ENCODE results near the gene SMG6. TPM values are rescaled to one million over a fixed set of nuclear protein-coding genes. Genes with fewer than 3 reads are reported as not detected.

Gene SMG6
- total RNA-seq, 1 donor from 2014 or later, result 9.2 TPM

GRCh38 chr17:2299136-2299535 is 4.4 kb downstream of the SMG6 start:
- TF ChIP-seq, protein P1, sequence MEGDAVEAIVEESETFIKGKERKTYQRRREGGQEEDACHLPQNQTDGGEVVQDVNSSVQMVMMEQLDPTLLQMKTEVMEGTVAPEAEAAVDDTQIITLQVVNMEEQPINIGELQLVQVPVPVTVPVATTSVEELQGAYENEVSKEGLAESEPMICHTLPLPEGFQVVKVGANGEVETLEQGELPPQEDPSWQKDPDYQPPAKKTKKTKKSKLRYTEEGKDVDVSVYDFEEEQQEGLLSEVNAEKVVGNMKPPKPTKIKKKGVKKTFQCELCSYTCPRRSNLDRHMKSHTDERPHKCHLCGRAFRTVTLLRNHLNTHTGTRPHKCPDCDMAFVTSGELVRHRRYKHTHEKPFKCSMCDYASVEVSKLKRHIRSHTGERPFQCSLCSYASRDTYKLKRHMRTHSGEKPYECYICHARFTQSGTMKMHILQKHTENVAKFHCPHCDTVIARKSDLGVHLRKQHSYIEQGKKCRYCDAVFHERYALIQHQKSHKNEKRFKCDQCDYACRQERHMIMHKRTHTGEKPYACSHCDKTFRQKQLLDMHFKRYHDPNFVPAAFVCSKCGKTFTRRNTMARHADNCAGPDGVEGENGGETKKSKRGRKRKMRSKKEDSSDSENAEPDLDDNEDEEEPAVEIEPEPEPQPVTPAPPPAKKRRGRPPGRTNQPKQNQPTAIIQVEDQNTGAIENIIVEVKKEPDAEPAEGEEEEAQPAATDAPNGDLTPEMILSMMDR (IDR thresholded peaks at IDR 0.05; ENCODE audit: insufficient read depth, low read length, severe bottlenecking), result no peak

DNA sequence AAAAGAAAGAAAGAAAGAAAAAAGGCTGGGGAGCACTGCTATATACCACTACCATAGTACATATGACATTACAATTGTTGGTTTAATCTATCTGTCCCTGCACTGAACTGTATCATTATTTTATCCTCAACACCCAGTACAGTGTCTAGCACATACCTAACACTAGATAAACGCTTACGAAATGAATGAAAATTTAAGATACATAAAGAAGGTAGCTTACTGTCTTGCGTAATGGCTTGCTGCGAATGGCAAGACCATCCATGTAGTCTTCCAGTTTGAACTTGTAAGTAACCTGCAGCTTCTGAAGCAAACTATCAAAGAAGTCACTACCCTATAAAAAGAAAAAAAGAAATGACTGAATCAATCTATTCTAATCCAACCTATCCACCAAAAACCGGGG is 6.6 kb downstream of the SMG6 start:
- Histone ChIP-seq H3K4me3 (ENCODE audit: low read depth, low read length) (no peak overlapping the region), H3K27me3 (ENCODE audit: control insufficient read depth, insufficient read depth, low read length) (no peaks in the 10 kb centered on the region), H3K36me3 (ENCODE audit: control insufficient read depth, insufficient read depth, low read length) (peaks cover 24% of the 10 kb centered on the region)
- TF ChIP-seq, protein P1 (IDR thresholded peaks at IDR 0.05; ENCODE audit: insufficient read depth, low read length, severe bottlenecking), result no peak
- FAIRE-seq (no peak), DNase-seq (ENCODE audit: low read depth) (peak; percentile 66)

More at GRCh38 chr17:2299136-2299535, 4.4 kb downstream of the SMG6 start:
- DNase-seq (ENCODE audit: low read depth) (no peak), FAIRE-seq (no peak)
- H3K36me3 ChIP-seq (ENCODE audit: control insufficient read depth, insufficient read depth, low read length), result peaks cover 15% of the 10 kb centered on the region
- H3K4me3 ChIP-seq (ENCODE audit: low read depth, low read length), result no peak overlapping the region
- H3K27me3 ChIP-seq (ENCODE audit: control insufficient read depth, insufficient read depth, low read length), result no peaks in the 10 kb centered on the region

- Histone ChIP-seq H3K36me3 (ENCODE audit: control insufficient read depth, insufficient read depth, low read length) (peaks cover 25% of the 10 kb centered on the region), H3K4me3 (ENCODE audit: low read depth, low read length) (no peak overlapping the region), H3K27me3 (ENCODE audit: control insufficient read depth, insufficient read depth, low read length) (no peaks in the 10 kb centered on the region)
- peak; percentile 93 for FAIRE-seq
- TF ChIP-seq, protein P1 (IDR thresholded peaks at IDR 0.05; ENCODE audit: insufficient read depth, low read length, severe bottlenecking), result no peak
- peak; percentile 55 for DNase-seq (ENCODE audit: low read depth)
Observed at GRCh38 chr17:2295575-2295974, 8.0 kb downstream of the SMG6 start.

GRCh38 chr17:2292100-2292499 is 11.5 kb downstream of the SMG6 start:
- H3K27me3 ChIP-seq (ENCODE audit: control insufficient read depth, insufficient read depth, low read length), result no peaks in the 10 kb centered on the region
- TF ChIP-seq, protein P1 (IDR thresholded peaks at IDR 0.05; ENCODE audit: insufficient read depth, low read length, severe bottlenecking), result no peak
- peaks cover 20% of the 10 kb centered on the region for H3K36me3 ChIP-seq (ENCODE audit: control insufficient read depth, insufficient read depth, low read length)
- DNase-seq (ENCODE audit: low read depth), result no peak
- no peak overlapping the region for H3K4me3 ChIP-seq (ENCODE audit: low read depth, low read length)
- no peak for FAIRE-seq

GRCh38 chr17:2289878-2290478 is 13.6 kb downstream of the SMG6 start:
- Histone ChIP-seq H3K27me3 (ENCODE audit: control insufficient read depth, insufficient read depth, low read length) (no peaks in the 10 kb centered on the region), H3K4me3 (ENCODE audit: low read depth, low read length) (no peak overlapping the region), H3K36me3 (ENCODE audit: control insufficient read depth, insufficient read depth, low read length) (peaks cover 16% of the 10 kb centered on the region)
- no peak for DNase-seq (ENCODE audit: low read depth)
- TF ChIP-seq, protein P1 (IDR thresholded peaks at IDR 0.05; ENCODE audit: insufficient read depth, low read length, severe bottlenecking), result no peak
- no peak for FAIRE-seq

DNA sequence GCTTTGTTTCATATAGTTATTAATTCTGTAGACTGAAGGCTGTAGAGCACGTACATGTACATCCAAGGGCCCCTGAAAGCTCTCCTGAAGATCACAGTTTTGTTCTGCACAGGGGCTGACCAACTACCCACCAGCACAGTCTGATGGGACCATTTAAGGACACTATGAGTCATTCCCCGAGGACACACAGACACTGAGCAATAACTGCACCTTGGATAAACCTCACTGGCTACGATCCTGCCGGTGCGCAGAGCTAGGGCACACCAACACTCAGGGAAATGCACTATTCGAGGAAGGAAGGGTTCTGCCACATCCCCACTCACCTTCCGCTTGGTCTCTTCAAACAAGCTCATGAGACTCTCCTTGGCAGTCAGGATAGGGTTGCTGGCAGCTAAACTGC is 20.3 kb downstream of the SMG6 start:
- Histone ChIP-seq H3K27me3 (ENCODE audit: control insufficient read depth, insufficient read depth, low read length) (no peaks in the 10 kb centered on the region), H3K4me3 (ENCODE audit: low read depth, low read length) (no peak overlapping the region), H3K36me3 (ENCODE audit: control insufficient read depth, insufficient read depth, low read length) (peaks cover 15% of the 10 kb centered on the region)
- TF ChIP-seq, protein P1 (IDR thresholded peaks at IDR 0.05; ENCODE audit: insufficient read depth, low read length, severe bottlenecking), result no peak
- no peak for FAIRE-seq
- no peak for DNase-seq (ENCODE audit: low read depth)

All from bronchial epithelial cell (primary cell).